WI38 (cell line): Measurements from ENCODE around the gene NTSR1.

Experiments
- H3K4me3 ChIP-seq: 2 replicates; pipeline ENCODE4 v1.5.1; 2011; ENCODE audit warnings: low read depth, mild to moderate bottlenecking, control low read depth, low read length
- TF ChIP-seq, protein P1 (sequence below): IDR thresholded peaks from 2 replicates; pipeline ENCODE4 v1.5.1; 2012; ENCODE audit warnings: low read depth, mild to moderate bottlenecking, control low read depth, low read length

Gene NTSR1

DNA sequence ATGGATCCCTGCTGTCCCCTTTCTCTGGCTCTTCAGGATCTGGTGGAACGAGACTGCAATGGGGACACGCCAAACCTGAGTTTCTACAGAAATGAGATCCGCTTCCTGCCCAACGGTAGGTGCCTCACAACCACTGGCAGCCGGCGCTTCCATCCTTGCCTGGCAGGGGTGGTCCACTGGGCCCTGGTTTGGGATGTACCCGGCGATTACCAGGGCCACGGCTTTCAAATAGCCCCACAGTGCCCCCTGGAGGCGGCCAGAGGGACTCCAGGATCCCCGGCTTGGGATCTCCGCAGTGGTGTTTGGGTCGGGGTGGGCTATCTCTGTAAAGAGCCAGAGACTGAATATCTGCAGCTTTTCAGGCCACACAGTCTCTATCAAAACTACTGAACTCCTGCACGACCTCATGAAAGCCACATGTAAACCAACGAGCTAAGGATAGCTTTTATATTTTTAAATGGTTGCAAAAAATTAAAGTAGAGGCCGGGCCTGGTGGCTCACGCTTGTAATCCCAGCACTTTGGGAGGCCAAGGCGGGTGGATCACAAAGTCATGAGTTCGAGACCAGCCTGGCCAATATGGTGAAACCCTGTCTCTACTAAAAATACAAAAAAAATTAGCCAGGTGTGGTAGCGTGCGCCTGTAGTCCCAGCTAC is 99.7 kb downstream of the NTSR1 start:
- H3K4me3 ChIP-seq = no peak overlapping the region
- TF ChIP-seq, protein P1, sequence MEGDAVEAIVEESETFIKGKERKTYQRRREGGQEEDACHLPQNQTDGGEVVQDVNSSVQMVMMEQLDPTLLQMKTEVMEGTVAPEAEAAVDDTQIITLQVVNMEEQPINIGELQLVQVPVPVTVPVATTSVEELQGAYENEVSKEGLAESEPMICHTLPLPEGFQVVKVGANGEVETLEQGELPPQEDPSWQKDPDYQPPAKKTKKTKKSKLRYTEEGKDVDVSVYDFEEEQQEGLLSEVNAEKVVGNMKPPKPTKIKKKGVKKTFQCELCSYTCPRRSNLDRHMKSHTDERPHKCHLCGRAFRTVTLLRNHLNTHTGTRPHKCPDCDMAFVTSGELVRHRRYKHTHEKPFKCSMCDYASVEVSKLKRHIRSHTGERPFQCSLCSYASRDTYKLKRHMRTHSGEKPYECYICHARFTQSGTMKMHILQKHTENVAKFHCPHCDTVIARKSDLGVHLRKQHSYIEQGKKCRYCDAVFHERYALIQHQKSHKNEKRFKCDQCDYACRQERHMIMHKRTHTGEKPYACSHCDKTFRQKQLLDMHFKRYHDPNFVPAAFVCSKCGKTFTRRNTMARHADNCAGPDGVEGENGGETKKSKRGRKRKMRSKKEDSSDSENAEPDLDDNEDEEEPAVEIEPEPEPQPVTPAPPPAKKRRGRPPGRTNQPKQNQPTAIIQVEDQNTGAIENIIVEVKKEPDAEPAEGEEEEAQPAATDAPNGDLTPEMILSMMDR = peak; percentile 94

DNA sequence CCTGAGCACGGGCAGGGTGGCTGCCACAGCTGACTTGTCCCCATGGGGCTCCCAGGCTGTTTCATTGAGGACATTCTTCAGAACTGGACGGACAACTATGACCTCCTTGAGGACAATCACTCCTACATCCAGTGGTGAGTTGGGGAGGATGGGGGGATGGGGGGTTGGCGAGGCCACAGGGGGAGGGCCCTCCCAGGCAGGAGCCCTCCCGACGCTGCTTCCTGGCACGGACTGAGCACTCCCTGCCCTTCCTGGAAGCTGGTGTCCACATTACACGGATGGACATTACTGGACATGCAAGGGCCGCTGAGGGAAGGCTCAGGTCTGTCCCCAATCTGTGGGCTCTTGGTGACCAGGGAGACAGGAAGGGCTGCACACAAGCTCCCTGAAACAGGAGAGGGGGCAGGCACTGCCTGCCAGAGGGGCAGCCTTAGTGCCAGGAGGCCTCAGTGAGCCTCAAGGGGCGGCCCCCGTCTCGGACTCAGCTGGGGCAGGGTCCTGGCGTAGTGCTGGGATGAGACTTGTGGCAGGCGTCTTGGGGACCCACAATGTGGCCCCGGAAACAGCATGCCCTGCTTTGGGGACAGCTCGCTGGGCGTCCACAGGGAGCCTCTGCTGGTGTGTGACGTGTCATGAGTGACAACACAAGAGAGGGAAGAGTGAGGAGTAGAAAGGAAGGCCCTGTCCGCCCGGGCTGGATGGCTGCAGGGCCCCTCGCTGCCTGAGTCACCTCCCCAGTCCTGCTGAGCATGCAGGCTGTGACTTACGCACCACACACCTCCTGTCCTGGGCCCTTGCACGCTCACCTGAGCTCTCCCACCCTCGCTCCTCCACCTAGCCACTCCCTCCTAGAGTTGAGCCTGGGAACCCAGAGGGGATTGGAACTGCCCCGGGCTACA is 101.1 kb downstream of the NTSR1 start:
- TF ChIP-seq, protein P1 = no peak
- H3K4me3 ChIP-seq = no peak overlapping the region

DNA sequence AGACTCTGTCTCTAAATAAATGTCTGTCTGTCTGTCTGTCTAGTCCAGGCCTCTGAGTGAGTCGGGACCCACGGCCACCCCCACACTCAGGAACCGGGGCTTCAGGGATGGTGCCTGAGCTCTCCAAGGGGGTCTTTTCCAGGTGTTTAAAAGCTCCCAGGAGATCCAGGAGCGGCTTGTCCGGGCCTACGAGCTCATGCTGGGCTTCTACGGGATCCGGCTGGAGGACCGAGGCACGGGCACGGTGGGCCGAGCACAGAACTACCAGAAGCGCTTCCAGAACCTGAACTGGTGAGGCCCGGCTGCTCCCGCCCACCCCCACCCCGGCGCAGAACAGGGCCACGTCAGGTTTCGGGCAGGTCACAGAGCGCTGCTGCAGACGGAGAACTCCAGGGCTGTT is 102.7 kb downstream of the NTSR1 start:
- TF ChIP-seq, protein P1 = no peak
- no peak overlapping the region for H3K4me3 ChIP-seq

DNA sequence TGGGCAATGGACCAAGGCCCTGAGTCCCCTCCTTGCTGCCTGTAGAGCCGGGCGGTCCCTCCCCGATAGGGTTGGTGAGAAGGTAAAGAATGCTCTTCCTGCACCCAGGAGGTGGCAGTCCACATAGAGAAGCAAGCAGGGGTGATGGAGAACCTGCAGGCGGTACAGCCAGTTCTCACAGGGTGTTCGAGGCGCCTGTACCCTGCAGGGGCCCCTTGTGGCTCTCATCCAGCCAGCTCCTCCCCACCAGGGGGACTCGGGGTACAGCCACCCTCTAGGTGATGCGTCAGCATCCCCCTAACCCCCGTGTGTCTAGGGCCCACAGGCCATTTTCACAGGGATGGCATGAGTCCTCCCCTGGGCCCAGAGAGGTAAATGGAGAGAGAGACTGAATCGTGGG is 103.1 kb downstream of the NTSR1 start:
- H3K4me3 ChIP-seq = no peak overlapping the region
- TF ChIP-seq, protein P1 = no peak
